GM19467 (cell line): Measurements from ENCODE around the gene RGS8.
A peak's percentile ranks its signal among the peaks of the same experiment; 100 is the strongest.

Experiments used
- ATAC-seq: cut with Tn5 transposase; IDR thresholded peaks from one replicate; pipeline ENCODE4 v1.9.1; 2021; ENCODE audit warnings: mild to moderate bottlenecking, moderate library complexity; ENCODE audit not compliant: unreplicated experiment

The RGS8 gene

GRCh38 chr1:182684116-182684828 lies at the start of gene RGS8:
Gene RGS8 (minus strand): TSS chr1:182684587. CDS start chr1:182669649, 14,938 bp downstream.
- no peak for ATAC-seq

GRCh38 chr1:182731852-182732575 lies 47.6 kb upstream of the RGS8 start:
- no peak for ATAC-seq

- ATAC-seq, result no peak
Observed at GRCh38 chr1:182726912-182727311, 42.5 kb upstream of the RGS8 start.

GRCh38 chr1:182725259-182726255 lies 41.2 kb upstream of the RGS8 start:
- ATAC-seq, result no peak

GRCh38 chr1:182724215-182724614 lies 39.8 kb upstream of the RGS8 start:
- no peak for ATAC-seq

- no peak for ATAC-seq
Observed at GRCh38 chr1:182723200-182723599, 38.8 kb upstream of the RGS8 start.

GRCh38 chr1:182721525-182721924 lies 37.1 kb upstream of the RGS8 start:
- ATAC-seq, result no peak

GRCh38 chr1:182720463-182720862 lies 36.1 kb upstream of the RGS8 start:
- ATAC-seq, result no peak

GRCh38 chr1:182719553-182719952 lies 35.2 kb upstream of the RGS8 start:
- no peak for ATAC-seq

GRCh38 chr1:182718311-182718710 lies 33.9 kb upstream of the RGS8 start:
- ATAC-seq, result no peak

GRCh38 chr1:182716740-182717720 lies 32.6 kb upstream of the RGS8 start:
- ATAC-seq, result peak; percentile 42

GRCh38 chr1:182715531-182715930 lies 31.1 kb upstream of the RGS8 start:
- no peak for ATAC-seq

- ATAC-seq, result no peak
Observed at GRCh38 chr1:182714546-182714945, 30.2 kb upstream of the RGS8 start.

GRCh38 chr1:182713939-182714338 lies 29.6 kb upstream of the RGS8 start:
- ATAC-seq, result no peak

- ATAC-seq, result no peak
Observed at GRCh38 chr1:182713492-182713891, 29.1 kb upstream of the RGS8 start.

- no peak for ATAC-seq
Observed at GRCh38 chr1:182709855-182710254, 25.5 kb upstream of the RGS8 start.

GRCh38 chr1:182709225-182709764 lies 24.9 kb upstream of the RGS8 start:
- no peak for ATAC-seq

GRCh38 chr1:182707122-182707521 lies 22.7 kb upstream of the RGS8 start:
- ATAC-seq, result no peak

GRCh38 chr1:182704677-182705076 lies 20.3 kb upstream of the RGS8 start:
- ATAC-seq, result no peak

- ATAC-seq, result no peak
Observed at GRCh38 chr1:182703539-182703938, 19.2 kb upstream of the RGS8 start.
